Measurements from ENCODE around the gene ACTL7A. TPM values are rescaled to one million over a fixed set of nuclear protein-coding genes. Genes with fewer than 3 reads are reported as not detected.

The ACTL7A gene
- polyA plus RNA-seq, 1 donor from 2014 or later, result not detected

GRCh38 chr9:108830272-108830671 is 31.8 kb upstream of the ACTL7A start:
- Histone ChIP-seq H3K79me2 (replicated peaks; ENCODE audit: insufficient read depth, low read length) (no peaks in the 10 kb centered on the region), H4K20me1 (ENCODE audit: insufficient read depth) (no peaks in the 10 kb centered on the region), H3K27ac (ENCODE audit: low read length) (no peak overlapping the region), H3K4me3 (ENCODE audit: low read length) (no peak overlapping the region), H3K36me3 (ENCODE audit: insufficient read depth, low read length) (no peaks in the 10 kb centered on the region), H2AFZ (ENCODE audit: low read depth, low read length) (no peak overlapping the region), H3K9ac (ENCODE audit: low read length) (no peak overlapping the region), H3F3A (ENCODE audit: insufficient read depth, low read length, poor library complexity, severe bottlenecking) (no peaks in the 10 kb centered on the region), H3K9me3 (ENCODE audit: low read length) (no peaks in the 10 kb centered on the region), H3K4me2 (ENCODE audit: low read length) (no peak overlapping the region), H3K27me3 (ENCODE audit: insufficient read depth, low read depth, low read length) (no peaks in the 10 kb centered on the region), H3K9me2 (ENCODE audit: insufficient read depth, low read length) (no peaks in the 10 kb centered on the region)
- TF ChIP-seq EZH2 (IDR thresholded peaks at IDR 0.05; ENCODE audit: borderline replicate concordance, insufficient read depth, low read length, poor library complexity, severe bottlenecking) (no peak), POLR2AphosphoS5 (IDR thresholded peaks at IDR 0.05) (no peak), EP300 (conservative IDR thresholded peaks at IDR 0.05; ENCODE audit: poor library complexity, severe bottlenecking) (no peak), RAD21 (conservative IDR thresholded peaks at IDR 0.05) (no peak), SMC3 (conservative IDR thresholded peaks at IDR 0.05; ENCODE audit: poor library complexity) (no peak), MXI1 (conservative IDR thresholded peaks at IDR 0.05; ENCODE audit: poor library complexity, severe bottlenecking) (no peak), TAF1 (IDR thresholded peaks at IDR 0.05; ENCODE audit: low read depth) (no peak), REST (IDR thresholded peaks at IDR 0.05; ENCODE audit: borderline replicate concordance) (no peak)
- TF ChIP-seq, protein P1, sequence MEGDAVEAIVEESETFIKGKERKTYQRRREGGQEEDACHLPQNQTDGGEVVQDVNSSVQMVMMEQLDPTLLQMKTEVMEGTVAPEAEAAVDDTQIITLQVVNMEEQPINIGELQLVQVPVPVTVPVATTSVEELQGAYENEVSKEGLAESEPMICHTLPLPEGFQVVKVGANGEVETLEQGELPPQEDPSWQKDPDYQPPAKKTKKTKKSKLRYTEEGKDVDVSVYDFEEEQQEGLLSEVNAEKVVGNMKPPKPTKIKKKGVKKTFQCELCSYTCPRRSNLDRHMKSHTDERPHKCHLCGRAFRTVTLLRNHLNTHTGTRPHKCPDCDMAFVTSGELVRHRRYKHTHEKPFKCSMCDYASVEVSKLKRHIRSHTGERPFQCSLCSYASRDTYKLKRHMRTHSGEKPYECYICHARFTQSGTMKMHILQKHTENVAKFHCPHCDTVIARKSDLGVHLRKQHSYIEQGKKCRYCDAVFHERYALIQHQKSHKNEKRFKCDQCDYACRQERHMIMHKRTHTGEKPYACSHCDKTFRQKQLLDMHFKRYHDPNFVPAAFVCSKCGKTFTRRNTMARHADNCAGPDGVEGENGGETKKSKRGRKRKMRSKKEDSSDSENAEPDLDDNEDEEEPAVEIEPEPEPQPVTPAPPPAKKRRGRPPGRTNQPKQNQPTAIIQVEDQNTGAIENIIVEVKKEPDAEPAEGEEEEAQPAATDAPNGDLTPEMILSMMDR (IDR thresholded peaks at IDR 0.05; ENCODE audit: poor library complexity, severe bottlenecking), result no peak

GRCh38 chr9:108831496-108832178 is 30.4 kb upstream of the ACTL7A start:
- Histone ChIP-seq H3K4me2 (ENCODE audit: low read length) (no peak overlapping the region), H3K4me3 (ENCODE audit: low read length) (no peak overlapping the region), H3K9me2 (ENCODE audit: insufficient read depth, low read length) (no peaks in the 10 kb centered on the region), H3K79me2 (replicated peaks; ENCODE audit: insufficient read depth, low read length) (no peaks in the 10 kb centered on the region), H4K20me1 (ENCODE audit: insufficient read depth) (no peaks in the 10 kb centered on the region), H3F3A (ENCODE audit: insufficient read depth, low read length, poor library complexity, severe bottlenecking) (no peaks in the 10 kb centered on the region), H2AFZ (ENCODE audit: low read depth, low read length) (no peak overlapping the region), H3K27me3 (ENCODE audit: insufficient read depth, low read depth, low read length) (no peaks in the 10 kb centered on the region), H3K9ac (ENCODE audit: low read length) (no peak overlapping the region), H3K27ac (ENCODE audit: low read length) (no peak overlapping the region), H3K36me3 (ENCODE audit: insufficient read depth, low read length) (no peaks in the 10 kb centered on the region), H3K9me3 (ENCODE audit: low read length) (no peaks in the 10 kb centered on the region)
- no peak for TF ChIP-seq SMC3 (conservative IDR thresholded peaks at IDR 0.05; ENCODE audit: poor library complexity)
- no peak for TF ChIP-seq RAD21 (conservative IDR thresholded peaks at IDR 0.05)
- TF ChIP-seq MXI1 (conservative IDR thresholded peaks at IDR 0.05; ENCODE audit: poor library complexity, severe bottlenecking), result no peak
- TF ChIP-seq EZH2 (IDR thresholded peaks at IDR 0.05; ENCODE audit: borderline replicate concordance, insufficient read depth, low read length, poor library complexity, severe bottlenecking), result no peak

Data from neural cell (in vitro differentiated cells).